HG03175 (cell line): ENCODE measurements around the gene ILRUN.
A peak's percentile ranks its signal among the peaks of the same experiment; 100 is the strongest.
"Not testable (repeated sequence)": the region's sequence is repeated elsewhere in the genome, so short reads cannot be mapped to it uniquely, and the experiment has no call there.

ENCODE experiments used
- ATAC-seq: cut with Tn5 transposase; IDR thresholded peaks from one replicate; pipeline ENCODE4 v1.9.1; 2021; ENCODE audit warnings: mild to moderate bottlenecking, moderate library complexity; ENCODE audit not compliant: unreplicated experiment

Gene ILRUN

GRCh38 chr6:34667481-34668238, 28.9 kb downstream of the ILRUN start:
- ATAC-seq: no peak

DNA sequence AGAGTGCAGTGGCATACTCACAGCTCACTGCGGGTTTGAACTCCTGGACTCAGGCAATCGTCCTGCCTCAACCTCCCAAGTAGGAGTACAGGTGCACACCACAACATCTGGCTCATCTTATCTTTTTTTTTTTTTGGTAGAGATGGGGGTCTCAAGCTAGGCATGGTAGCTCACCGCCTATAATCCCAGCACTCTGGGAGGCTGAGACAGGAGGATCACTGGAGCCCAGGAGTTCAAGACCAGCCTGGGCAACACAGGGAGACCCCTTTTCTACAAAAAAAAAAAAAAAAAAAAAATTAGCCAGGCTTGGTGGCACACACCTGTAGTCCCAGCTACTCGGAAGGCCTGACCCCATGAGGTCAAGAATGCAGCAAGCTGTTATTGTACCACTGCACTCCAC, 31.5 kb downstream of the ILRUN start:
- no peak for ATAC-seq

GRCh38 chr6:34664256-34664971, 32.2 kb downstream of the ILRUN start:
- no peak for ATAC-seq

GRCh38 chr6:34663831-34664255, 32.7 kb downstream of the ILRUN start:
- no peak for ATAC-seq

DNA sequence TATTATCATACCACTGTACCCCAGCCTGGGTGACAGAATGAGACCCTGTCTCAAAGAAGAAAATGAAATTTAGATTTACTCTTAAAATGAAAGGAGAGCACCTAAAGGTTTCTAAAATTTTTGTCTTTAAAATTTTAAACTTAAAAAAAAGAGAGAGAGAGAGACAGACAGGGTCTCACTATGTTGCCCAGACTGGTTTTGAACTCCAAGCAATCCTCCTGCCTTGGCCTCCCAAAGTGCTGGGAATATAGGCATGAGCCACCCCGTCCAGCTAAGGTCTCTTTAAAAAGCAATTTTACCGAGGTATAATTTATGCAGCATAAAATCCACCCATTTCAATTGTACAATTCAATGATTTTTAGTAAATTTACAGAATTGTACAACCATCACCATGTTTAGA, 33.2 kb downstream of the ILRUN start:
- ATAC-seq: no peak

DNA sequence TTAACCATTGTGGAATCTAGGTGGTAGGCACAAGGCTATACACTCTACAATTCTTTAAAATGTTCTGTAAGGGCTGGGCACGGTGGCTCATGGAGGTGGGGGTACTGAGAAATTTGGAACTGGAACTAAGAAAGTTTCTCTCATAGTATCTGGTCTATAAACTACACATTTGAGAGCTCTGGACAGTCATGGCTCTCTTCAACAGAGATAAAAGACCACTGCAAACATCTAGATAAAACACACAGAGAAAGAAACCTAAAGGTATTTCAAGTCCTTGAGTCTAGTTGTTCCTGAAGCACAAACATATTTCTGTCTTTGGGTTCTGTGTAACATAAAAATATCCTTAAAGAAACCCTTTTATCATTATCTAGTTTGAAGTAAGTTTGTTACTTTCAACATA, 35.2 kb downstream of the ILRUN start:
- ATAC-seq: no peak

DNA sequence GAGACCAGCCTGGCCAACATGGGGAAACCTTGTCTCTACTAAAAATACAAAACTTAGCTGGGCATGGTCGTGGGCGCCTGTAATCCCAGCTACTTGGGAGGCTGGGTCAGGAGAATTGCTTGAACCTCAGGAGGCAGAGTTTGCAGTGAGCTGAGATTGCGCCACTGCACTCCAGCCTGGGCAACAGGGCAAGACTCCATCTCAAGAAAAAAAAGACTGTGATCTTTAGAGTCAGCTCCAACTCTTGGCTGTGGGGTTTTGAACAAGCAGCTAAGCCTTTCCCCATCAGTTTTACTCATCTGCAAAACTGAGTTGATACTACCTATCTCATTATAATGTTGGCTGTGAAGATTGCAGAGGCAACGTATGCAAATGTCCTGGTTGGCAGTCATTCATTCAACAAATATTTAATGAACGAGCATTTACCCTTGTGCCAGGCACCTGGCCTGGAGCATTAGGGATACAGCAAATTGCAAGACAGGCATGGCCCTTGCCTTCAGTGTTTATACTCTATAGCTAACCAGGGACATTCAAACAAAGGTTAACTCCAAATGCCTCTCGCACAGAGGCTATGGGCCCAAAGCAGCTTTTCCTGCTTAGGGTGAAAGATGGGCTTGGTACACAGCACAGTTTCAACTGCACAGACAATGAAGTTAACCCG, 37.8 kb downstream of the ILRUN start:
- ATAC-seq: no peak

GRCh38 chr6:34657979-34658480, 38.5 kb downstream of the ILRUN start:
- ATAC-seq: not testable (repeated sequence)

GRCh38 chr6:34657307-34657978, 39.1 kb downstream of the ILRUN start:
- no peak for ATAC-seq

- ATAC-seq: no peak
Observed at GRCh38 chr6:34657037-34657306, 39.6 kb downstream of the ILRUN start.

- ATAC-seq: peak; percentile 91
Observed at GRCh38 chr6:34656378-34657036, 40.1 kb downstream of the ILRUN start.

GRCh38 chr6:34655876-34656377, 40.6 kb downstream of the ILRUN start:
- peak; percentile 0 for ATAC-seq

DNA sequence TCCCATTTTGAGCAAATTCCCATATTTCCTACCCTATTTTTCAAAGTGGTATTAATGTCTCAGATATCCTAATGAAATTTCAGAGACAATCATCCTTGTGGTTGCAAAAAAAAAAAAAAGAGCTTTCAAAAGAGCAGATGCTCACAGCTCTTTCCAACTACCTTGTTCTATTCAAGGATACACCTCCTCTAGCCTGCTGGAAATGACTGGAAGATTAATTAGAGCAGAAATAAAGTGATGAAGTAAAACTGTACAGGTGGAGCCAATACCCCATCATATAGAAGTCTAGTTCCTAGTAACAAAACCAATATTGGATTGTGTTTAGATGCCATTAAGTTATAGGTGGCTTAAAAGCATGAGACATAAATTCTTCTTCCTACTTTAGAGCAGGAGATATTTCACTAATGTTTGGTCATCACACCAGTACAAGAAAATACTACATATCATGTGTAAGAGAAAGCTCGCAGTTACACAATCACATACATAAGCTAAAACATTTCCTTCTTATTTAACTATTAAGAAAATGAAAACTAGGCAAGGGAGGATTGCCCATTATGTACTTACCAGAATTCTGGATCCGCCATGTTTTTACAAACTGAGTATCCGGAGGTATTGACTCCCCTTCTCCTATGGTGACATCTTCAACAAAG, 42.4 kb downstream of the ILRUN start:
- ATAC-seq: no peak

- ATAC-seq: no peak
Observed at GRCh38 chr6:34652263-34652662, 44.3 kb downstream of the ILRUN start.

DNA sequence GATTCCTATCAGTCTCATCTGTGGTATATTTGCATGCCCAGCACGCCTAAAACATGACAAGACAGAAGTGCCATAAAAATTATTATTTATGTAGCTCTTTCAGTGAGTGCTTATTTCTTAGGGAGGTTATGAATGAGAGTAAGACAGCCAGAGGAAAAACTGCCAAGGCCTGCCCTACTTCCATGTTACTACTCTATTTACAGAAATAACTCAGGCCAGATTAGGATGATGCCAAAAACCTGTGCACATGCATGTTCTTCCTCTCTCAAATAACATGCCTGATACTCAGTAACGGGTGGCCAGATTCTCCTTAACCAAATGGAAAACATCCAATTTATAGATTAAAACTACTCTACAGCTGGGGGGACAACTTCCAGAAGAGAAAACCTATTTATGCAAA, 45.7 kb downstream of the ILRUN start:
- no peak for ATAC-seq

DNA sequence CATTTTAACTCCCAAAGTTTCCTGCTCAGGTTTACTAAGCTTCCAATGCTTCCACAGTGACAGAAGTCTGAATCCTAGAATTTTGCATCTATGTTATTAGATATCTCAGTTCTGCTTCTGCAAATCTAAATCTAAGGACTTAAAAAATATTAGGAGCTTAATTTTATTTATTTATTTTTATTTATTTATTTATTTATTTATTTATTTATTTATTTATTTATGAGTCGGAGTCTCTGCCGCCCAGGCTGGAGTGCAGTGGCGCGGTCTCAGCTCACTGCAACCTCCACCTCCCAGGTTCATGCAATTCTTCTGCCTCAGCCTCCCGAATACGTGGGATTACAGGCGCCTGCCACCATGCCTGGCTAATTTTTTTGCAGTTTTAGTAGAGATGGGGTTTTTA, 46.3 kb downstream of the ILRUN start:
- ATAC-seq: not testable (repeated sequence)

DNA sequence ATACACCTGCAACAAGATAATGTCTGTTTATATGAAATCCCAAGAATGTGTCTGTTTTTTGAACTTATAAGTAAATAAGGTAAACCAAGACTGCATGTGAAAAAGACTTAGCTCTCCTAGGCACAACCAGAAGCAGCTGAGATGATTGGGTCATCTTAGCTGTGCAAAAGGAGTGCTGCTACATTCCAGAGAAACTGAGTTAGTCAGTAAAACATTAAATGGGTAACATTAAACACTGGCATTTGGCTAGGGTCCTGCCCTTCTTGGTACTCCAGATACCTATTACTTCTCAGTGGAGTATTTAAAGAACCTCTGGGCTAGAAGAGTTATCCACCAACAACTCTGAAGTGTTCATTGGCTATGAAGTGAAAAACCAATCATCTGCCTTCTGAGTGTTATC, 47.8 kb downstream of the ILRUN start:
- ATAC-seq: no peak
